Fibroblast of lung (primary cell): ENCODE data around the gene BTAF1. TPM values are rescaled to one million over a fixed set of nuclear protein-coding genes. Genes with fewer than 3 reads are reported as not detected.

Source experiments
- DNase-seq, 2 donors: peaks; one replicate each; pipeline versions ENCODE4 v3.0.0 to v3.0.0-alpha.2; 2010; ENCODE audit warnings: low read depth in 2 of 2
- H2AFZ ChIP-seq: 2 replicates; pipeline ENCODE4 v1.5.1; 2012; ENCODE audit warnings: low read length, control low read depth, inconsistent platforms
- H3K27ac ChIP-seq: 2 replicates; pipeline ENCODE4 v1.5.1; 2011; ENCODE audit warnings: low read length, control low read depth; ENCODE audit not compliant: insufficient read depth
- H3K27me3 ChIP-seq: 2 replicates; pipeline ENCODE4 v1.5.1; 2011; ENCODE audit warnings: mild to moderate bottlenecking, low read length; ENCODE audit not compliant: control insufficient read depth, insufficient read depth
- H3K36me3 ChIP-seq: 2 replicates; pipeline ENCODE4 v1.5.1; 2011; ENCODE audit warnings: low read length; ENCODE audit not compliant: control insufficient read depth, insufficient read depth
- H3K4me1 ChIP-seq: 2 replicates; pipeline ENCODE4 v1.5.1; 2011; ENCODE audit warnings: low read length; ENCODE audit not compliant: control insufficient read depth, insufficient read depth; ENCODE audit errors: extremely low read depth
- H3K4me2 ChIP-seq: 2 replicates; pipeline ENCODE4 v1.5.1; 2011; ENCODE audit warnings: low read length, control low read depth; ENCODE audit not compliant: insufficient read depth; ENCODE audit errors: extremely low read depth
- H3K4me3 ChIP-seq, 4 experiments: fragments of 200-600 bp in 1 of 4; sonication (generic) in 1 of 4; replicated peaks in 1 of 4; 2 replicates each; pipeline ENCODE4 v1.5.1; 2011 to 2016; ENCODE audit warnings: low read length in 4 of 4, low read depth in 3 of 4, mild to moderate bottlenecking in 3 of 4, control low read depth in 2 of 4, inconsistent platforms in 1 of 4, mixed read lengths in 1 of 4; ENCODE audit not compliant: insufficient read depth in 1 of 4; ENCODE audit errors: control extremely low read depth in 1 of 4
- H3K79me2 ChIP-seq: 2 replicates; pipeline ENCODE4 v1.5.1; 2012; ENCODE audit warnings: mild to moderate bottlenecking, low read length, inconsistent platforms; ENCODE audit not compliant: control insufficient read depth, insufficient read depth
- H3K9ac ChIP-seq: 2 replicates; pipeline ENCODE4 v1.5.1; 2011; ENCODE audit warnings: mild to moderate bottlenecking, low read length, control low read depth; ENCODE audit not compliant: insufficient read depth
- H3K9me3 ChIP-seq: 2 replicates; pipeline ENCODE4 v1.5.1; 2012; ENCODE audit warnings: low read depth, low read length; ENCODE audit not compliant: control insufficient read depth, insufficient read depth
- H4K20me1 ChIP-seq: 2 replicates; pipeline ENCODE4 v1.5.1; 2011; ENCODE audit warnings: low read length; ENCODE audit not compliant: control insufficient read depth, insufficient read depth; ENCODE audit errors: extremely low read depth
- EZH2 ChIP-seq: IDR thresholded peaks from 2 replicates; pipeline ENCODE4 v1.5.1; 2012; ENCODE audit warnings: low read length, control low read depth, mild to moderate bottlenecking; ENCODE audit errors: missing control alignments
- polyA plus RNA-seq, 2 donors: library from polyadenylated mRNA; depleted of rRNA in 1 of 2; stranded (reverse) in 1 of 2; unstranded in 1 of 2; fragments of >200 nt; gene quantifications; 2 replicates each; pipeline ENCODE4 v1.2.1, GENCODE V29; 2011 to 2012; ENCODE audit warnings: missing spikeins in 1 of 2
- total RNA-seq: library from RNA; depleted of rRNA; stranded (reverse); fragments of >200 nt; gene quantifications from 2 replicates; pipeline ENCODE4 v1.2.1, GENCODE V29; 2014
- TF ChIP-seq, protein P1 (sequence below), 2 donors: IDR thresholded peaks in 1 of 2; conservative IDR thresholded peaks in 1 of 2; 1 replicate in 1 of 2; 2 replicates in 1 of 2; pipeline ENCODE4 v1.5.1; 2011 to 2012; ENCODE audit warnings: low read length in 2 of 2, control low read depth in 1 of 2, inconsistent platforms in 1 of 2, low read depth in 1 of 2, mild to moderate bottlenecking in 1 of 2

Gene BTAF1
- total and polyA plus RNA-seq, 2 donors (not counting 1 experiment from before 2014, with no cell fraction given) = 27.4 to 39.8 TPM

DNA sequence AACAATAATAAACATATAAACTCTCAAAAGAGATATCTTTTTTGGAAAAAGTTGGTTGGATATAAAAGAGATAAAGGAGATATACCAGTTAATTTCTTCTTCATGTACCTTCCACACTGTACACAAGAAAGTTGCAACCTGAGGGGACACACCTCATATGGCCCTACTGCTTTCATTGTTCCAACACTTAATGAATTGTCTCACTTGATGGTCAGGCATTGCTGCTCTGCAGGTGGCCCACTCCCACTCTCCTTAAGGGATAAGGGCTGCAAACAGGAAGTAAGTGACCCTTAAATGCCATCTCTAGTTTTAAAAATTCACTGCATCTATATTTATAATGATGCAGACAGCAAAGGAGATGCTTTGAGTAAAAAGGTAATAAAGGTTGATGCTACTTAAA is 152.3 kb downstream of the BTAF1 start:
- Histone ChIP-seq H4K20me1 (no peaks in the 10 kb centered on the region), H3K4me3 (no peak overlapping the region), H2AFZ (no peak overlapping the region), H3K4me1 (no peaks in the 10 kb centered on the region), H3K4me2 (no peak overlapping the region), H3K27me3 (no peaks in the 10 kb centered on the region), H3K27ac (no peak overlapping the region), H3K79me2 (no peaks in the 10 kb centered on the region), H3K9ac (no peak overlapping the region), H3K9me3 (no peaks in the 10 kb centered on the region), H3K36me3 (no peaks in the 10 kb centered on the region)
- DNase-seq = no peak
- no peak for TF ChIP-seq EZH2
- TF ChIP-seq, protein P1, sequence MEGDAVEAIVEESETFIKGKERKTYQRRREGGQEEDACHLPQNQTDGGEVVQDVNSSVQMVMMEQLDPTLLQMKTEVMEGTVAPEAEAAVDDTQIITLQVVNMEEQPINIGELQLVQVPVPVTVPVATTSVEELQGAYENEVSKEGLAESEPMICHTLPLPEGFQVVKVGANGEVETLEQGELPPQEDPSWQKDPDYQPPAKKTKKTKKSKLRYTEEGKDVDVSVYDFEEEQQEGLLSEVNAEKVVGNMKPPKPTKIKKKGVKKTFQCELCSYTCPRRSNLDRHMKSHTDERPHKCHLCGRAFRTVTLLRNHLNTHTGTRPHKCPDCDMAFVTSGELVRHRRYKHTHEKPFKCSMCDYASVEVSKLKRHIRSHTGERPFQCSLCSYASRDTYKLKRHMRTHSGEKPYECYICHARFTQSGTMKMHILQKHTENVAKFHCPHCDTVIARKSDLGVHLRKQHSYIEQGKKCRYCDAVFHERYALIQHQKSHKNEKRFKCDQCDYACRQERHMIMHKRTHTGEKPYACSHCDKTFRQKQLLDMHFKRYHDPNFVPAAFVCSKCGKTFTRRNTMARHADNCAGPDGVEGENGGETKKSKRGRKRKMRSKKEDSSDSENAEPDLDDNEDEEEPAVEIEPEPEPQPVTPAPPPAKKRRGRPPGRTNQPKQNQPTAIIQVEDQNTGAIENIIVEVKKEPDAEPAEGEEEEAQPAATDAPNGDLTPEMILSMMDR (conservative IDR thresholded peaks at IDR 0.05 in 1 of 2, IDR thresholded peaks at IDR 0.05 in 1 of 2; ENCODE audit: low read depth in 1 of 2, low read length in 2 of 2) = no peak

DNA sequence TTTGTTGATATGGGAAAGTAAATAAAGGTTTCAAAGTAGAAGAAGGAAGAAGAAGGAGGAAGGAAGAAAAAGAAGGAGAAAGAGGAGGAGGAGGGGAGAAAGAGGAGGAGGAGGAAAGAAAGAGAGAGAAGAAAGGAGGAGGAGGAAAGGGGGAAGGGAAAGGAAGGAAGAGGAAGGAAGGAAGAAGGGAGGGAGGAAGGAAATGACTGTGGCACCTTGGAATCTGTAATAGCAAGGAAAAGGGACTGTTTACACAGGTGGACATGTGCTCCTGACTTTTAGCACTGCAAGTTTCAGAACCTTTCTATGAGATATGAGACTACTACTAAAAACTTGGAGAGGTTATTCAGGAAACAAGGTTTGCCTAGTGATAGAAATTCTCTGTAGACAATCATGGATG is 153.2 kb downstream of the BTAF1 start:
- H3K9me3 ChIP-seq = no peaks in the 10 kb centered on the region
- no peaks in the 10 kb centered on the region for H4K20me1 ChIP-seq
- no peaks in the 10 kb centered on the region for H3K79me2 ChIP-seq
- H3K36me3 ChIP-seq = no peaks in the 10 kb centered on the region
- H3K27ac ChIP-seq = no peak overlapping the region
- H3K4me3 ChIP-seq = no peak overlapping the region
- no peak overlapping the region for H2AFZ ChIP-seq
- TF ChIP-seq, protein P1 (conservative IDR thresholded peaks at IDR 0.05 in 1 of 2, IDR thresholded peaks at IDR 0.05 in 1 of 2; ENCODE audit: low read depth in 1 of 2, low read length in 2 of 2) = no peak
- no peak for TF ChIP-seq EZH2
- H3K4me1 ChIP-seq = no peaks in the 10 kb centered on the region
- H3K4me2 ChIP-seq = no peak overlapping the region
- H3K9ac ChIP-seq = no peak overlapping the region
- H3K27me3 ChIP-seq = no peaks in the 10 kb centered on the region
- no peak for DNase-seq

DNA sequence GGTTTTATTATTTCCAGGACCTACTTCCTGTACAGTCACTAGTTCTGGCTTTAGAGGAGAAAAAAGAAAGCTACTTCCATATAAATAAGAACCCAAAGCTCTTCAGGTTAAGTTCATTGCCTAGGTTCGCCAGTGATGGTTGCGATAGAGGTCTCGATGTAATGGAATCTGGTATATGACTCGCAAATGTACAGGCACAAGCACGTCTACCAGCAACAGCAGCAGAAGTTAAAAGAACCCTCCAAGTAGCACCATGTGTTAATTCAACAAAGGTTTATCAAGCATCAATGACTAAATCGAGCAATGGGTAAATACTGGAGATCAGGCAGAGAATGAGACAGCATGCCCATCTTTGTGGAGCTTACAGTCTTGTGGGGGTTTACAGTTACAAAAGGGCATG is 155.4 kb downstream of the BTAF1 start:
- Histone ChIP-seq H3K4me2 (no peak overlapping the region), H3K36me3 (no peaks in the 10 kb centered on the region), H4K20me1 (no peaks in the 10 kb centered on the region), H3K27ac (no peak overlapping the region), H3K4me3 (no peak overlapping the region), H3K9me3 (no peaks in the 10 kb centered on the region), H3K27me3 (no peaks in the 10 kb centered on the region), H3K9ac (no peak overlapping the region), H2AFZ (no peak overlapping the region), H3K4me1 (no peaks in the 10 kb centered on the region), H3K79me2 (no peaks in the 10 kb centered on the region)
- TF ChIP-seq EZH2 = no peak
- TF ChIP-seq, protein P1 (conservative IDR thresholded peaks at IDR 0.05 in 1 of 2, IDR thresholded peaks at IDR 0.05 in 1 of 2; ENCODE audit: low read depth in 1 of 2, low read length in 2 of 2) = no peak
- no peak for DNase-seq

Other genes starting within 250 kb of the BTAF1 start
- 57.5 and 61.6 TPM in 2 replicates for gene TNKS2, start 125.3 kb upstream of the BTAF1 start, total RNA-seq
- 31.8 and 44.6 TPM in 2 replicates for gene TNKS2, start 125.3 kb upstream of the BTAF1 start, polyA plus RNA-seq
- 0.26 and 0.50 TPM in 2 replicates for gene FGFBP3, start 14.3 kb upstream of the BTAF1 start, total RNA-seq
- gene FGFBP3, start 14.3 kb upstream of the BTAF1 start, polyA plus RNA-seq = 0.25 and 0.40 TPM in 2 replicates